Erythroblast (primary cell): Measurements from ENCODE around the gene TPK1.

Experiments
- GATA1 ChIP-seq: IDR thresholded peaks from 2 replicates; pipeline ENCODE4 v1.6.1; 2011; ENCODE audit warnings: low read depth, mild to moderate bottlenecking, control low read depth, low read length, moderate library complexity
- POLR2A ChIP-seq: IDR thresholded peaks from 2 replicates; pipeline ENCODE4 v1.6.1; 2011; ENCODE audit warnings: mild to moderate bottlenecking, low read length

DNA sequence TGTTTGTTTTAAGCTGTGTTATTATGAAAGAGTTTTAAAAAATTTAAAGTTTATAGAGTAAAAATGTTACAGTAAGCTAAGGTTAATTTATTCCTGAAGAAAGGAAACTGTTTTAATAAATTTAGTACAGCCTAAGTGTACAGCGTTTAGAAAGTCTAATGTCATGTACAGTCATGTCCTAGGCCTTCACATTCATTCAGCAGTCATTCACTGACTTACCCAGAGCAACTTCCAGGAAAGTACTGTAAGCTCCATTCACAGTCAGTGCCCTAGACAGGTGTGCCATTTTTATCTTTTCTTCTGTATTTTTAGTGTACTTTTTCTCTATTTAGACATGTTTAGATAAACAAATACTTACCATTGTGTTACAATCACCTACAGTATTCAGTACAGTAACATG is 126.8 kb downstream of the TPK1 start:
- no peak for TF ChIP-seq POLR2A
- no peak for TF ChIP-seq GATA1
